SKM-1 treated with dmso at 0.1 percent for 144 hours (cell line): ENCODE measurements around the gene SUGCT.

Experiments
- DNase-seq: peaks from one replicate; lab custom pipeline; 2025; ENCODE audit not compliant: unreplicated experiment; lab: John Stamatoyannopoulos, UW

The SUGCT gene

DNA sequence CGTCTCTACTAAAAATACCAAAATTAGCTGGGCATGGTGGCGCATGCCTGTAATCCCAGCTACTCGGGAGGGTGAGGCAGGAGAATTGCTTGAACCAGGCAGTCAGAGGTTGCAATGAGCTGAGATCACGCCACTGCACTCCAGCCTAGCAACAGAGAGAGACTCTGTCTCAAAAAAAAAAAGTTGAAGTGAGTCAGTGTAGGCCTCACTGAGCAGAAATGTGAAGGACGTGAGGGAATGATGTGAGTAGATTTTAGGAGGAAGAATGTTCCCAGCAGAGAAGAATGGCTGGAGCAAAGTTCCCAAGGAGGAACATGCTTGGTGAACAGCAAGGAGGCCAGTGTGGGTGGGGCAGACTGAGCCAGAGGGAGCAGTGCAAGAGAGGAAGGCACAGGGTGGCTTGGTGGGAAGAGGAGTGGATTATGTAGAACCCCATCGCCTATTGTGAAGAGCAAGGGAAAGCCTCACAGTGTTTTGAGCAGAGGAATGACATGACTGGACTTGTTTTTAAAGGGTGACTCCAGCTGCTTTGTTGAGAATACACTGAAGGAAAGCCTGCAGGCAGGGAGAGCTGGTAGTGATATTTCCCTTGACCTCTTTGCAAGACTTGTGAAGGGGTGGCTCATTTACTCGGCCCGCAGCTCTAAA, 708.7 kb downstream of the SUGCT start:
- no peak for DNase-seq

DNA sequence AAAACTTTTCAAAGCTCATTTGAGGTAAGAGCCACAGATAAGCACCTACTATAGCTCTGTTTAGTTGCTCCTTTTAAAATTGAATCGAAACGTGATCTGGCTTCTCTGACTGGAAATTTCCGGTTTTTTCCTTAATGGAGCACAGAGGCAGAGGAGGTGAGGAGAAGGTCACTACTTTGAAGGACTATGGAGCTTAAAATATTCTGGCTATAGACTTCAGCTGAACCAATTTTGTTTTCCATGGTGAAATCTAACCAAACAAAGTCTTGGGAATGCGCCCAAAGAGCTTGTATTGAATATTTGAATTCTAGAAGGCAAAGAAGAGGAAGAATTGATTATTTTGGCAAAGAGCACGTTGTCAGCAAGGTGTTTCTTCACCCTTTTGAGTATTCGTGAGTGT, 711.1 kb downstream of the SUGCT start:
- no peak for DNase-seq

- DNase-seq, result no peak
These were observed 713.1 kb downstream of the SUGCT start for GRCh38 chr7:40847921-40848320.

- DNase-seq, result no peak
These were observed 713.9 kb downstream of the SUGCT start for GRCh38 chr7:40848541-40849221.

DNA sequence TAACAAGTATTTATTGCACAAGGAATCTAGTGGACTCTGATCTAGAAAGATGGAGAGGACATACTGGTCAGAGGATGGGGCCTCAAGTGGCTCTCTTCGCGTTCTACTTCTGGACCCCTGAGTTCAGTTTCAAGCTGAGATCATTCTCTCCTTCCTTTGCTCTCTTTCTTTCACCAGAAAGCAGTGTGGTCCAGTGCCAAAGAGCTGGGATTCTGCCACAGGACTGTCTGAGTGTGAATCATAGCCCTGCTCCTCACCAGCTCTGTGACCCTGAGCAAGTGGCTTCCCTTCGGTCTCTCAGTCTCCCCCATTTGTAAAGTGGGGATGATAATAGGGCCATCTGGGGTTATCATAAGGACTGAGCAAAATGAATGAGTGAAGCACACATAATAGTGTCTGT, 715.2 kb downstream of the SUGCT start:
- DNase-seq, result no peak

DNA sequence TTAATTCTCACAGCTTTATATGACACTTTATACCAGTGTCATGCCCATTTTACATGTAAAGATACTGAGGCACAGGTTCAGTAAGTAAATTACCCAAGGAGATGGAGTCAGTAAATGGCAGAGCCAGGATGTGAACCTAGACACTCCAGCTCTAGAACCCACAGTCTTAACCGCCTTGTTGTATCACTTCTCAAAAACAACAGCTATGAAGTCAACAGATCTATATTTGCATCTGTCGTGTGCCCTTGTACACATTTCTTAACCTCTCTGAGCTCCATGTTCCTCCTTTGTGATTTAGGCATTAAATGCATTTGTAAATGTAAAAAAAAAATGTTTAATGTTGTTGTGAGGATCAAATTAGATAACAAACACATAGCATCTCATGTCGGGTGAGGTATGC, 716.2 kb downstream of the SUGCT start:
- DNase-seq, result no peak

GRCh38 chr7:40859076-40859475, 724.3 kb downstream of the SUGCT start:
- DNase-seq, result no peak

GRCh38 chr7:40859965-40860543, 725.2 kb downstream of the SUGCT start:
- DNase-seq, result no peak

DNA sequence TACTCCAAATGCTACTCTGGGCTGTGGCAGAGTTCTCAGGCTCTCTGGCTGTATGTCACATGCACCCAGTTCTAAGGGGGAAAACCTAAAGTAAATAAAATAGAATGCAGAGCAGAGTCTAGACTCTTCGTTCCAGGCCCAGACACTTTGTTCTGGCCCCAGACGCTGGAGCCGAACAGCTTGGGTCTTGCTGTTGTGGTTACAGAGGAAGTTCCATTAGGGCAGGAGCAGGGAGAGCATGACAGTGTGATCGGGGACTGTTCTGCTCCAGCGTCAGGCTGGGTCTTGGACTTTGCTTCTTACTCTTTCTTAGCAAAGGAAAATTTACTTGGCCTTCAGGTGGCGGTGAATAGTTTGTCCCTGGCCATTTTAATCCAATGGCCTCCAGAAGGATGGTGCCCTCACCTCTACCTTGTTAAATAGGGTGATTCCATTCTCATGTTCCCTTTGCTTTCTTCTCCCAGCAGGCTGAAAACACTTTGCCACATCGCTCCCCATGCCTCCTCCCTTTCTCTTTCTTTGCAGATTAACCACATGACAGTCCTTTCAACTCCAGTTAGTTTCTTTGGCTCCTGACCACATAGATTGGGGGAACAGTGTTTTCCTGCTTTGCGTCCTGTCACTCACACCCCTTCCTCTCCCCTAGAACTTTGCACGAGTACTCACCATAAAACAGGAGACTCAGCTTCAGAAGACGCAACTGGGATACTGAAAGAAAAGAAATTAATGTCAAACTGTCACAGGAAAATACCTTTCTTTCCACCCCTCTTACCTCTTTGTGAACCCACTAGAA, 730.8 kb downstream of the SUGCT start:
- no peak for DNase-seq

DNA sequence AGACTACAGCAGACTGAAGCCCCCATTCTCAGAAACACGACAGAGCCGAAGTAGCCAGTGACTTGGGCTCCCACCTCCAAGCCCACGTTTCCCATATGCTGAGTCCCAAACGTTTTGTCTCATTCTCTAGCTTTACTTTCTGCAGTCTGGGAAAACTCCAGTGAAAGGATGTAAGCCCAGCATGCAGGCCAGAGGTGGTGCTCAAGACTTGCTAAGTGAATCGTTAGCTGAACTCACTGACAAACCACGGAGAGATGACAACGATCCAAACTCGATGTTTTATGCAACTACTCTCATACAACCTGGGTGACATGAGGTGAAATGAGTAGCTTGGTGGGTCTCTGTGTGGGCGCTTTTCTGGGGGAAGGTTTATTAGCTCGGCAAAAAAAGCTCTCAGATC, 731.8 kb downstream of the SUGCT start:
- no peak for DNase-seq

GRCh38 chr7:40870108-40870507, 735.3 kb downstream of the SUGCT start:
- no peak for DNase-seq

GRCh38 chr7:40873248-40873647, 738.4 kb downstream of the SUGCT start:
- no peak for DNase-seq

DNA sequence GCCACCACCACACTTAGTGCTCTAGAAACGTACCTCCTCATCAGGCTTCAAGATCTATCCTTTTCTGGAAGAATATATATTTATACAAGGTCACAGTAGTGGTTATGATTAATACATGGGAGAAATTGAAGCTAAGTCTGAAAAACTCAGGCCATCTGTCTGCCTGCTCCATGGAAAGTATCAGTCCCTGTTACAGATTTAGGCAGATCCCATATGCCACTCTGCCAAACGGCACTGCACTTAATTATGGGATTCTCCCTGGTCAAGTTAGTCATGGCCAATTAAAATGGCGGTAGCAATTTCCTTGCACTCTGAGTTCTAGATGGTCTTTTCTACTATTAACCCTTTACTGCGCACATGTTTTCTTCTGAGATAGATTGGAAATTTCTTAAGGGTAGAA, 740.0 kb downstream of the SUGCT start:
- DNase-seq, result no peak

DNA sequence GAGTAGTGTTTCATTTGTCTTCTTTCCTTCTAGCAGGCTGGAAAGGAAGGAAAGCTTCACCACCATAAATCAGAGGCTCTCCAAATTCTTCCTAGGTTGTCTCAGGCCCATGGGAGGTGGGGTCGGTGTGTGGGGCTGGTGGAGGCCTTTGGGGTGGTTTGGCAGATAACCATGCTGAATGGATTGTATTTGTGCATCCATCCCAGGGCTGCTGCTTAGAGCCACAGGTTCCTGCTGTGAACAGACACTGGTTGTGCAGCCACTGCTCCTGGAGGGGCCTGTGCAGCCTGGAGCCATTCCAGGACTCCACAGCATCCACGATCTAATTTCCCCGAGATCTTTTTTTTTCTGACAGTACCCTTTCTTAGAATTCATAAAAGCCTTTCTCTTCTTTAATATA, 741.8 kb downstream of the SUGCT start:
- no peak for DNase-seq

- DNase-seq, result no peak
These were observed 745.2 kb downstream of the SUGCT start for GRCh38 chr7:40879941-40880543.

- no peak for DNase-seq
These were observed 745.8 kb downstream of the SUGCT start for GRCh38 chr7:40880581-40880980.

- DNase-seq, result no peak
These were observed 746.7 kb downstream of the SUGCT start for GRCh38 chr7:40881405-40881926.

DNA sequence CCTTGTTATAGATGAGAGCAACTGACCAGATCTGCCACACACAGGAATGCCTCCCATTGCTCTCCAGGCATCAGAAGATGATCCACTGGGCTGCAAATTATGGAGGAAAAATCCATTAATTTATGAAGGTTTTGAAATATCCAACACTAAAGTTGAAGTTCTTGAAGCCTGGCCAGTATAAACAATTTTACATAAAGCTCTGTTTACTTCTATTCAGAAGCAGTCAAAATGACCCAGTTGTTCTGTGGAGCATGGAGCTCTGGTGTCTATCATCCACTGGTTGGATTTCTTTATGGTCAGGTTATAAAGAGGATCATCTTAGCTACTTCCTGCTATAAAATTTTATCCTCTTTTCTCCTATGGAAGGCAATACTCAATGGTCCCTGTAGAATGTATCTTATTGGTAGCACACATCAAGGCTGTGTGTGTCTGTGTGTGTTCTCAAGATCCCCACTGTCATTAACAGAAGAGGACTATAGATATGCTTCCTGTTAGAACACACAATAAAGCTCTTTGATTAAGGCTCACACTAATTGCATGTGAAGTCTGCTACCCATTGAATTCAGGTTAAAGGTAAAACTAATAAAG, 747.4 kb downstream of the SUGCT start:
- DNase-seq, result no peak

- no peak for DNase-seq
These were observed 749.0 kb downstream of the SUGCT start for GRCh38 chr7:40883826-40884225.

- DNase-seq, result no peak
These were observed 749.4 kb downstream of the SUGCT start for GRCh38 chr7:40884241-40884640.

- DNase-seq, result no peak
These were observed 750.7 kb downstream of the SUGCT start for GRCh38 chr7:40885503-40885902.
